Transverse colon (tissue), 4 donors: ENCODE measurements around the gene CCDC178. TPM values are rescaled to one million over a fixed set of nuclear protein-coding genes. Genes with fewer than 3 reads are reported as not detected.

Source experiments
- DNase-seq: peaks from one replicate; pipeline ENCODE4 v3.0.0-alpha.2; 2019
- H3K27ac ChIP-seq, 4 donors: fragments of 200-600 bp; sonication (generic); 2 replicates each; pipeline ENCODE4 v1.5.1; 2016 to 2018; ENCODE audit warnings: inconsistent platforms in 4 of 4
- H3K27me3 ChIP-seq: fragments of 200-600 bp; sonication (generic); 2 replicates; pipeline ENCODE4 v1.5.1; 2017; ENCODE audit warnings: inconsistent platforms
- H3K36me3 ChIP-seq, 4 donors: fragments of 200-600 bp; sonication (generic); 2 replicates each; pipeline ENCODE4 v1.5.1; 2017 to 2019; ENCODE audit warnings: inconsistent platforms in 4 of 4
- H3K4me1 ChIP-seq, 4 donors: fragments of 200-600 bp; sonication (generic); 2 replicates each; pipeline ENCODE4 v1.5.1; 2017 to 2020; ENCODE audit warnings: inconsistent platforms in 4 of 4
- H3K4me3 ChIP-seq, 4 donors: fragments of 200-600 bp; sonication (generic); 1 replicate in 1 of 4; 2 replicates in 3 of 4; pipeline versions ENCODE4 v1.5.1 to v1.6.1; 2017 to 2019; ENCODE audit warnings: inconsistent platforms in 4 of 4
- H3K9me3 ChIP-seq, 2 donors: fragments of 200-600 bp; sonication (generic); 2 replicates each; pipeline ENCODE4 v1.5.1; 2017 to 2019; ENCODE audit warnings: inconsistent platforms in 2 of 2
- CTCF ChIP-seq, 5 experiments: fragments of 200-600 bp in 3 of 5; fragments of 450-650 bp in 2 of 5; sonication (generic) in 3 of 5; IDR thresholded peaks; 1 replicate in 2 of 5; 2 replicates in 3 of 5; pipeline ENCODE4 v1.5.1; 2016 to 2017; ENCODE audit warnings: antibody characterized with exemption in 5 of 5, inconsistent platforms in 3 of 5, mild to moderate bottlenecking in 2 of 5, moderate library complexity in 1 of 5
- EP300 ChIP-seq: sonication (generic); formaldehyde crosslinking; IDR thresholded peaks from one replicate; pipeline ENCODE4 v1.6.1; 2017; ENCODE audit warnings: antibody characterized with exemption, low read depth
- POLR2A ChIP-seq: fragments of 450-650 bp; IDR thresholded peaks from one replicate; pipeline ENCODE4 v1.6.1; 2016; ENCODE audit warnings: antibody characterized with exemption, mild to moderate bottlenecking, moderate library complexity
- POLR2AphosphoS5 ChIP-seq, 3 donors: sonication (generic); formaldehyde crosslinking; IDR thresholded peaks; one replicate each; pipeline ENCODE4 v1.6.1; 2016; ENCODE audit warnings: antibody characterized with exemption in 3 of 3
- WGBS, 2 donors: methylation state at CpG; one replicate each; pipeline ENCODE4 v1.1.5; 2018; ENCODE audit warnings: low coverage in 1 of 2; 5-methylcytosine and 5-hydroxymethylcytosine counted together
- in situ Hi-C, 4 donors: fragments of 200-750 bp; cut with MboI; loops; one replicate each; pipeline versions ENCODE4 v1.15.0 to v1.15.1; 2017; ENCODE audit warnings: low sequenced_read_pairs in 3 of 4, low pct_ligation_motif_present in 1 of 4, low pct_unique_long_range_greater_than_20kb in 1 of 4
- intact Hi-C: fragments of 100-400 bp; cut with DNase I; formaldehyde crosslinking; loops from one replicate; pipeline ENCODE4 v1.15.1; 2023; ENCODE audit warnings: low total_unique reads
- total RNA-seq, 4 donors: library from RNA; depleted of rRNA; stranded (reverse); fragments of >200 nt; gene quantifications; one replicate each; pipeline ENCODE4 v1.1.0, GENCODE V29; 2016

The CCDC178 gene
- total RNA-seq, 4 donors from 2014 or later = 131 TPM; not detected in 3

- no peak for TF ChIP-seq EP300
- TF ChIP-seq POLR2A = no peak
- no peak for TF ChIP-seq CTCF (IDR thresholded peaks at IDR 0.05)
- no peak for TF ChIP-seq POLR2AphosphoS5 (IDR thresholded peaks at IDR 0.05)
- WGBS, 2 donors = 57 to 65% methylated on average over 4 of the region's 4 CpGs
- H3K4me1 ChIP-seq = no peaks in the 10 kb centered on the region
- in situ Hi-C loops (no loop called here), intact Hi-C loops (no loop called here)
- H3K9me3 ChIP-seq = no peaks in the 10 kb centered on the region
- no peak overlapping the region for H3K4me3 ChIP-seq
- no peak for DNase-seq
- H3K27me3 ChIP-seq = no peaks in the 10 kb centered on the region
- no peak overlapping the region for H3K27ac ChIP-seq
- no peaks in the 10 kb centered on the region for H3K36me3 ChIP-seq
These were observed 465.9 kb downstream of the CCDC178 start for GRCh38 chr18:32974421-32975162.

GRCh38 chr18:32968248-32968647, 472.3 kb downstream of the CCDC178 start:
- no peak overlapping the region for H3K27ac ChIP-seq
- H3K4me3 ChIP-seq = no peak overlapping the region
- no peaks in the 10 kb centered on the region for H3K4me1 ChIP-seq
- WGBS, 2 donors = 88 to 98% methylated on average over 2 of the region's 2 CpGs
- in situ Hi-C loops (no loop called here), intact Hi-C loops (no loop called here)
- H3K27me3 ChIP-seq = no peaks in the 10 kb centered on the region
- no peak for DNase-seq
- no peak for TF ChIP-seq EP300
- no peak for TF ChIP-seq POLR2AphosphoS5 (IDR thresholded peaks at IDR 0.05)
- H3K9me3 ChIP-seq = no peaks in the 10 kb centered on the region
- no peaks in the 10 kb centered on the region for H3K36me3 ChIP-seq

GRCh38 chr18:32966141-32966540, 474.4 kb downstream of the CCDC178 start:
- Histone ChIP-seq H3K4me1 (no peaks in the 10 kb centered on the region), H3K36me3 (no peaks in the 10 kb centered on the region), H3K27ac (no peak overlapping the region), H3K27me3 (no peaks in the 10 kb centered on the region), H3K9me3 (no peaks in the 10 kb centered on the region), H3K4me3 (no peak overlapping the region)
- in situ Hi-C loops = no loop called here
- TF ChIP-seq POLR2A (no peak), CTCF (IDR thresholded peaks at IDR 0.05) (no peak), POLR2AphosphoS5 (IDR thresholded peaks at IDR 0.05) (no peak), EP300 (no peak)
- intact Hi-C loops = no loop called here
- no peak for DNase-seq

GRCh38 chr18:32961538-32961937, 479.0 kb downstream of the CCDC178 start:
- TF ChIP-seq POLR2A = no peak
- no peak for TF ChIP-seq CTCF (IDR thresholded peaks at IDR 0.05)
- TF ChIP-seq POLR2AphosphoS5 (IDR thresholded peaks at IDR 0.05) = no peak
- TF ChIP-seq EP300 = no peak
- in situ Hi-C loops = no loop called here
- no peaks in the 10 kb centered on the region for H3K9me3 ChIP-seq
- no peaks in the 10 kb centered on the region for H3K36me3 ChIP-seq
- intact Hi-C loops = no loop called here
- H3K27me3 ChIP-seq = no peaks in the 10 kb centered on the region
- H3K4me1 ChIP-seq = no peaks in the 10 kb centered on the region
- WGBS, 2 donors = 77 to 80% methylated on average over 5 of the region's 5 CpGs
- H3K27ac ChIP-seq = no peak overlapping the region
- no peak for DNase-seq
- H3K4me3 ChIP-seq = no peak overlapping the region

- intact Hi-C loops = no loop called here
- no peak for TF ChIP-seq EP300
- in situ Hi-C loops = no loop called here
- Histone ChIP-seq H3K27me3 (no peaks in the 10 kb centered on the region), H3K9me3 (no peaks in the 10 kb centered on the region), H3K36me3 (no peaks in the 10 kb centered on the region), H3K27ac (no peak overlapping the region), H3K4me3 (no peak overlapping the region), H3K4me1 (no peaks in the 10 kb centered on the region)
- no peak for DNase-seq
- 20 to 88% methylated on average over 1 of the region's 1 CpG for WGBS, 2 donors
These were observed 481.8 kb downstream of the CCDC178 start for GRCh38 chr18:32958746-32959145.
